GM19324 (cell line): Measurements from ENCODE around the gene AQP6.
"Not testable (repeated sequence)": the region's sequence is repeated elsewhere in the genome, so short reads cannot be mapped to it uniquely, and the experiment has no call there.

ENCODE experiments used
- ATAC-seq: cut with Tn5 transposase; IDR thresholded peaks from one replicate; pipeline ENCODE4 v1.9.1; 2021; ENCODE audit warnings: mild to moderate bottlenecking, moderate library complexity; ENCODE audit not compliant: unreplicated experiment, low FRiP score

Gene AQP6

DNA sequence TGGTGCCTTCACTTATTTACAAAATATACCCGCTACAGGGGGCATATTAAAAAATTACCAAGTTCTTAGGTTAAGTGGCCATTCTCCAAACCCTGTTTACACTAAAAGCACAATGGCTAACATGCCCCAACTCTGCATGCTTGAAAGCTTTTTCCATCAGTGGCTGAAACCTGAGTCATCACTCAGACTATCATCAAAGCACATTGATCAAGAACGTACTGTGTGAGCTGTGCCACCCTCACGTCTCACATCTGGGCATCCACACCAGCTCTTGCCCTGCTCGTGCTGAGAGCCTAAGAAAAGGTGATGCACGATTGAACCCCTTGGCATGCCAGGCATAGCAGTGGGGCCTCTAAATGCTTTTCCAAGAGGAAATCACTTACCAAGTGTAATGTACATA is 13.2 kb downstream of the AQP6 start:
- ATAC-seq, result no peak

DNA sequence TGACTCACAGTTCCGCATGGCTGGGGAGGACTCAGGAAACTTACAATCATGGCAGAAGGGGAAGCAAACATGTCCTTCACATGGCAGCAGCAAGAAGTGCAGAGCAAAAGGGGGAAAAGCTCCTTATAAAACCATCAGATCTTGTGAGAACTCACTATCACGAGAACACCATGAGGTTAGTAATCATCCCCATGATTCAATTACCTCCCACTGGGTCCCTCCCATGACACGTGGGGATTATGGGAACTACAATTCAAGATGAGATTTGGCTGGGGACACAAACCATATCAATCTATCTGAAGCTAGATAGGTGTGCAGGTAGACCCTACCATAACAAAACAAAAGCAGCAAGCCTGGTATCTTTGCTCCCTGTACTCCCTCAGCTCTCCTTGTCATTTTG is 13.7 kb downstream of the AQP6 start:
- not testable (repeated sequence) for ATAC-seq

DNA sequence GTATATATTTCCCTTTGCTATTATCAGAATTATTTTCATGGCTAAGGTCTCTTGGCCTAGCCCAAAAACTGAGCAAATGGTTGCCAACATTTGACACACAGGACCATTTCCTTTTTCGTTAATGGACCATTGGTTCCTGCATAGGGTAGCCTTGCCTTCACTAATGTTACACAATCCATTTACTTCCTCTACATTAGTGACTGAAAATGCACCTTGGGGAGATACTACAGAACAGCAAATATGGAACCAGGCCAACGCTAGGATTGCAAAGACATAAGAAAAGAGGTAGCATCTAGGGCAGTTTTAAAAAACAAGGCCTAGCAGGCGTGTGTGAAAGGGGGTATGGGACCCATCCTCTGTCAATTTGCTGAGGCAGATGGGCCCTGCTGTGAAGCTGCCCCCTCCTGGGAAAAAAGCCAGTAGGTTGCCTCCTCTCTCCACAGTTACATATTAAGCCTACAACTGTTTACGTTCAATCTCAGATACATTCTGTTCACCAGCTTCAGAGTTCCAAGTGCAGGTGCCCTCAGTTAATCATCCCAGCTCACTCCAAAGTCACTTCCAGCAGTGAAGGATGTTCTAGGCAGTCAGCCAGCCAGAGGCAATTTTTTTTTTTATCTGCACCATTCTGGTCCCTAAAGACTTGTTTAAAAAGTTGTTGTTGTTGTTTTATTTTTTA is 15.0 kb downstream of the AQP6 start:
- ATAC-seq, result no peak

DNA sequence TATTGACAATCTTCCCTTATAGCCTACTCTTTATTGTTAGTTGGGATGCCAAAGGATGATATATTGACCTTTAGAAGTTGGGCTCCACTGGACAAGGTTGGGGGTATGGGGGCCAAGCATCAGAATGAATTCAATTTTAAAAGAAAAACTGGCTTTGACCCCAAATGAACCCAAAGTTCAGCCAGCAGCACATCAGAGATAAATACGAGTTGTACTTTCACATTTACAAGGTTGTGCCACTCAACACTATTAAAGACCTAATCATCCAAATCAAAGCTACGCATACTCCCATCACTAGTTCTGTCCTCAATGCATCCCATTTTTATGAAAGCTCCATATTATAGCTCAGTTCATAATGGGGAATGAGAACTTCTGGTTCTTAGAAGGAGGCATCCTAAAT is 16.7 kb downstream of the AQP6 start:
- not testable (repeated sequence) for ATAC-seq

DNA sequence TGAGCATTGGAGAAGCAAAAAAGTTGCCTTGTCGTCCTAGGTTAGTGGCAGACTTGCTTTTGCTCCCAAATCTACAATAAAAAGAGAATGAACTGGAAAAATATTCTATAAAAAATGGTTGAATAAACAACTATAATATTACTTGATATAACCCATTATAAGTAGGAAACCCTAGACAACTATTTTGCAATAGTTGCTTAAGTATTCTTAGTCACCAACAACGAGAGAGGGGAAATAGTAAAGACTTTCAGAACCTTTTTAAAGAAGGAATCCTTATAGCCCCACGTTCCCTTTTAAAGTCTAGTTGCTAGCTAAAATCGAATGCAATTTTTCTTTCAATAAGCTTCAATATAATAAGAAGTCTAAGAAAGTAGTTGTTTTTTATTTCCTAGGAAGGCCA is 17.5 kb downstream of the AQP6 start:
- no peak for ATAC-seq

DNA sequence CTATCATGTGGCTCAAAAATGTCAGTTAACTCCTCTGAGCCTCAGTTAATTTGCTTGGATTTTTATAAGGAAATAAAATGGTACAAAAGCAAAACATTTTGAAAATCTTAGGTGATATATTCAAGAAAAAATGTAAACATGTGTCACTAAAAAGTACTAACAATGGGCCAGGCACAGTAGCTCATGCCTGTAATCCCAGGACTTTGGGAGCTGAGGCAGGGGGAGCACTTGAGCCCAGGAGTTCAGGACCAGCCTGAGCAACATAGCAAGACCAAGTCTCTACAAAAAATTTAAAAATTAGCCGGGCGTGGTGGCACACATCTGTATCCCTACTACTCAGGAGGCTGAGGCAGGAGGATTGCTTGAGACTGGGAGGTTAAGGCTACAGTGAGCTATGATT is 25.7 kb downstream of the AQP6 start:
- ATAC-seq, result no peak

DNA sequence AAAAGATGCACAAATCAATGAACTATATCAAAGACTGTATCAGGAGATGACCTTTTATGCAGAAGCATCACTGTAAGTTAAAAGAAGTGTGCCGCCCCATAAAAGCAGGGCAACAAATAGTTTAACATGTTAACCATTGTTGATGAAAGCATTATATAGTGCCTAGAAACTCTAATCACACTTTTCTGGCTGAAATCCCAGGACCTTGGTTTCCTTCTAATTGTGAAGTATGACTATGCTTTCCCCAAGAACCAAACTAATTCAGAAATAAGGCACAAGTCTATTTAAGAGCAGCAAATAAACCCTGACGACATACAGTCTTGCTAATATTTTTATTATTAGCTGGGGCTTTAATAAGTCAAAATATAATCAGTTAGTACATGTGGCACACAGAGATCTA is 30.8 kb downstream of the AQP6 start:
- ATAC-seq, result no peak

DNA sequence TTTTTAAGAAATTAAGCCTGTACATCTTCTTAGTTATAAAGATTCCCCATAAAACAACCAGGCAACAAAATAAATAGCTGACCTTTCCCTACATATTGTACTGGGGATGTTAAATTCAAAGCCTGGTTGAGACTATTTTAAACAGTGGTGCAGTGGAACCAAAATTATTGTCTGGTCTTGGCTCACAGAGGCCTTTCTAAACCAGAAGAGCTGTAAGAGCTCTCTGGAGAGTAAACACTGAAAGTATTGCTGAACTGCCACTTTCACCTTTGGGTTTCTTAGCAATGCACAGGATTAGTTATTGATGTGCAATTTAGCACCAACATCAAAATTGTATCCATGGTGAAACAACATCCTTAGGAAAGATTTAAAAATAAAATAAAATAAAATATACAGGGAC is 31.9 kb downstream of the AQP6 start:
- ATAC-seq, result no peak

DNA sequence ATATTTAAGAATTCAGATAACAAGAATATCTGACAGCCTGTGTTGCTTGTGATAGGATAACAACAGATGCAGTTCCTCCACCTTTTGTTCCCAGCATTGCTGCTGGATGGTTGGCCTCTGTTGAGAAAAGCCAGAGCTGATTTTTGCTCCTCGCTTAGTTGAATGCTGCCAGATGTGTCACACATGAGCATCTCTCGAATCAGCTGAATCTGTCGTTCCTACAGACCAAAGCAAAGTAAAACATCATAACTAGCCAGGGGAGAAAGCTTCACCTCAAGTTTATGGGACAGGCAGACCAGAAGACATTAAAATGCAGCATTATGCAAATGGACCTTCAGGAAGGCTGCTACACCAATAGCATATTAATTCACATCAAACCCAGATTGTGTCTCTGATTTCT is 32.4 kb downstream of the AQP6 start:
- no peak for ATAC-seq

DNA sequence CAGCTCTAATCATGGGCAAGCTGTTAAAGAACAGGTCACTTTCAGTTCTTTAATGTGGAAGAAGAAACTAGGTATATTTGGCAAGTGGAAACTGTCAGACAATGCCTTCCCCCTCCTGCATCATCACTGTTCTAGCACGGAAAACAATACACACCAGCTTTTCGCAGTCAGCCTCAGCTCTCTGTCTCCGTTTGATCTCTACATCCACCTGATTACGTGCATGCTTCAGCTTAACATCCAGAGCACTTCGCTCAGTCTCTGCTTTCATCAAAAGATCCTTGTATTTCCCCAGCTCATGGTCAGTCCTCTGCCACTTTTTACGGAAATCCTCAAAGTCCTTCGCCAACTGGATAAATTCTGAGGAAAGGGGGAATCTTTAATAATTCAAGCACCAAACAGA is 33.5 kb downstream of the AQP6 start:
- no peak for ATAC-seq

DNA sequence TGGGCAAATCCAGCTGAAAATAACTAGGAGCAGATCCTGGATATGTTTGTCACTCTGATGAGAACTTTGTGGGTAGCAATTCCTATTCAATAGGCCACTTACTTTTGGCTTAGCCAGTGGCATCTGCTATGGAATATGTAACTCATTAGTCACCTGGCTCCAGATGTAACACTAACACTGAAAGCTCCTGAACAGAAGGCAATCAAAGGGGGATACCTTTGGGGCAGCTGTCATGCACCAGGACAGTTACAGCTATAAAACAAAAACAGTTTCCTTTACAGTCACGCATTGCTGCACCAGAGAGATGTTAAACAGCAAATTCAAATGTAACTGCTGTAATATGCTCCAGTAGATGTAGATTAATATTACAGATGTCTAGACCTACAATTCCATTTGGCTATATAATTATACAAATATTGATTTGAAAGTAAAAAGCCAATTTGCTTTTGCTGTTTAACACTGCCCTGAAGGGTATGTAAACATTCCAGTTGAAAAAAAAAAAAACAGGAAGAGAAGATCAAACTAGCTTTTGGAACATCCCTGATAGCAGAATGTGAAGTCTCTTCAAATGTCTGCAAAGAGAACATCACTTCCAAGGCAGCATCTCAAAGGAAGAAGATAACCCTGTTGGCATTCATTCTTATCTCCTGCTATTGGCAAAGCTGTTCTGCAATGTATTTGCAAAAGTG is 34.2 kb downstream of the AQP6 start:
- ATAC-seq, result no peak

DNA sequence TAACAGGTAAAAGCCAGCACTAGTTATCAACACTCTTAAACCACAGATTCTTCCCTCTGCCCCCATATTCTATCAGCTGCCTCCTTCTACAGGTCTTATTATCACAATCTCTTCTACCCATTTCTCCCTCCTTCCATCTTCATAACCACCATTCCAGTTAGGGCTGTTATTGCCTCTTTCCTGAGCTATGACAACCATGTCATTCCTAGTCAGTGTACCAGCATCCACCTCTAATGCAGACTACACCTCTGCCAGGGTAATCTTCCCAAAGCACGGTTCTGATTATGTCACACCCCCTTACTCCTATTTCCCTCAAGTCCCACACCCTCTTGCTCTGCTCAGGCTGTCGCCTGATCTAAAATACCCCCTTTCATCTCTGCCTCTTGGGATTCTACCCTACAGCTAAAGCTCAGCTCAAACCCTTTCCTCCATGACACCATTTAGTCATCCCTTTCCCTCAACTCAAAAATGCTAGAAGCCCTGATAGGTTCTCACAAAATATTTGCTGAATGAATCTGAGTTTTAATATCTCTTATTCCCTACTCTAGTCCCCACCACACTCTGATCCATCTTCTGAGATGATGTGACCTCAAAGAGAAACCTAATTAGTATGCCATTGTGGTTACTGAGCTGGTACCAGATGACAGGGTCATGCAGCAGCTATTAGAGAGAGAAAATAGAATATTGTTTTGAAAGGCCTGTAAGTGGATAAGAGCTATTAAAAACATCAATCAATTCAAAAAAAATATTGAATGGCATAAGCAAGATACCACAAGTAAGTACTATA is 40.8 kb downstream of the AQP6 start:
- no peak for ATAC-seq

DNA sequence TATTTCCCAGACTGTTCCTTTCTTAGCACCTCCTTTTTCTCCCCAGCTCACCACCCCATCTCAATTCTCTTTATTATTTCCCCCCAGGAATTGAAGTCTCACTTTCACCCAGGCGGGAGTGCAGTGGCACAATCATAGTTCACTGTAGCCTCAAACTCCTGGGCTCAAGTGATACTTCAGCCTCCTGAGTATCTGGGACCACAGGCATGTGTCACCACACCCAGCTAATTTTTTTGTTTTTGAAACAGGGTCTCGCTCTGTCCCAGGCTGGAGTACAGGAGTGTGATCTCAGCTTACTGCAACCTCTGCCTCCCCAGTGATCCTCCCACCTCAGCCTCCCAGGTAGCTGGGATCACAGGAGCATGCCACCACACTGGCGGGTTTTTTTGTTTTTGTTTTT is 41.6 kb downstream of the AQP6 start:
- no peak for ATAC-seq

DNA sequence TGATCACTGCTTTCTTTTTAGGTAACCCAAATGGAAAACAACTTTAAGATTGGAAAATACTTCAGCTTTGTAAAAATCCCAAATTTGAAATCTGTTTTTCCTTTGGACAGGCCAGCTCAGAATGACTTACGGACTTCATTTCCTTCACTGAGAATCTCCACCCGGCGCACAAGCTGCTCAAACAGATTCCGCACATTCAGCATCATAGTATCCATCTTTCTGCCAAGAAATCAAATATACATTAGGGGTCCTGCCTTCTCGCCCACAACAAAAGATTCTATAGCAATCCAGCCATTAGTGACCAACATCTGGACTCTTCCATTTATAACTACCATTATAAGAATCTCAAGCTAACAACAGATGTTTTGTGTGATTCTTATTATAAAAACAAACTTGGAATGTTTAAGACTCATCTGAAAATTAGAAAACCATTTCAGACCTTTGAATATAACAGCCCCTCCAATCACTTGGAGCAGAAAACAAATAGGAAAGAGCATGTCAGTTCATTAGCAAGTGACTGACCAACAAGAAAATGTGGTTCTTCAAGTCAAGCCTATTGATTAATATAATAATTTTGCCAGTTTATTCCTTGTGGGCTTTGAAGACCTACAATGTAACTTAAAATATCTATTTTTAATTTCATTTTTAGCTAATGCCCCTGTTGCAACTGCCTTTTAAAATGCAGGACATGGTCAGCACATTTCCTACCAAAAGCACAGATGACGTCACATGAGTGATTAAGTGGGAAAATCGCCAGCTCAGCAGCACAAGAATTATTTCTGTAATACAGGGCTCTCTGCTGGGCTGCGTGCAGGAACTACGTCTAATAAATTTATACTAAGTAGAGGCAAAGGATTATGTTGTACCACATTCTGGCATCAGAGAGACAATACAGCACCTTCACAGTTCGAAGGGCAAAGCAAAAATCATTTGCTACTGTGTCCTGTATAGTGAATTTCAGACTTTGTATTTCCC is 44.0 kb downstream of the AQP6 start:
- ATAC-seq, result no peak

DNA sequence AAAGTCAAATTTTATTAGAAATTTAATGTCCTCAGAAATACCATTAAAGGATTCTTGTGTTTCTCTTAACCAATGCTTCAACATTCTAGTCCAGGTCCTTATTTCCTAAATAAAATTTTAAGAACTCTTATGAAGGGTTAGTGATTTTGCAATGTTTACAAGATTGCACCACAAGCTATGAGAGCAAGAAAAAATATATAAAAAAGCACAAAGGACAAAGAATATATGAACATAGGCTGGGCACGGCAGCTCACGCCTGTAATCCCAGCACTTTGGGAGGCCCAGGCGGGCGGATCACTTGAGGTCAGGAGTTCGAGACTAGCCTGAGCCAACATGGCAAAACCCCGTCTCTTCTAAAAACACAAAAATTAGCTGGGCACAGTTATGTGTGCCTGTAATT is 44.9 kb downstream of the AQP6 start:
- ATAC-seq, result no peak

DNA sequence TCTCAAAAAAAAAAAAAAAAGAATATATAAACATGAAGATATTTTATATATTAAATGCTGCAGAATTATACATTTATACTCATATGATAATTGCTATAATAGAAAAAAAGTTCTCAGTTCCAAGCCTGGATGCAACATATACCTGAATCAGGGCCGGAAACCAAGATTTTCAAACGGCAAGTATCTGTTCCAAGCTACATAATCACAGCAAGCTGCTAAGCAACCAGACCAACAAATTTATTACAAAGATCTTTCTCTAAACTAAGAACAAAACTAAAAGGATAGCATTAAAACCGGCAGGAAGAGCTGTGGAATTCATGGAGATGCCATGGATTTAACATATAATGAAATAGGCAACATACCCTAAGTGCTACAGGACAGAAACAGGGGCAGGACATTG is 45.4 kb downstream of the AQP6 start:
- ATAC-seq, result no peak

DNA sequence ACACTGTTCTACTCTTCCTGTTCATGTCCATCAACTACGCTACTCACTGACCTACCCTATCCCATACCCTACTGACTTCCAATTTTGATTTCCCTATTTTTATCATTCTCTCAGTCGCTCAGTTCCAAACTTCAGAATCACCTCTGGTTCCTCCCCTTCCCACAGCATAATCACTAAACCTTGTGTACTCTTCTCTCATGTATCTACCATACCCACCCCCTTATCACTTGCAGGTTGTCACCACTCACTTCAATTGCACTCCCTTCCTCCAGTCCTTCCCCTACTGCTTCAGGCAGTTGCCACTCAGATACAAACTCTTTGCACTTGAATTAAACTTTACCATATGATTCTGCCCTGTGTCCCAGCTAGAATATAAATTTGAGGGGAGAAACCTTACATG is 46.2 kb downstream of the AQP6 start:
- no peak for ATAC-seq

DNA sequence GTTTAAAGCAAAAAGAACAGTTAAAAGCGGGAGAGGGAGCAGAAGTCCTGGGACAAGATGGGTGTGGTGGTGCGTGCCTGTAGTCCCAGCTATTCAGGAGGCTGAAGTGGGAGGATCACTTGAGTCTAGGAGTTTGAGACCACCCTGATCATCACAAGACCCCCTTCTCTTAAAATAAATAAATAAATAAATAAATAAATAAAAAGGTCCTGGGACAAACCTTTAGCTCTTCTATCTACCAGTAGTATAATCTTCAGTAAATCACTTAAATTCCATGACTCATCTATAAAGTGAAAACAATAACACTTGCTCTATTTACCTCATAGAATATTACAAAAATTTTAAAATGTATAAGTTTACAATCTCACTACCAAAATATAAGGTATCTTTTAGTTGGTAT is 46.8 kb downstream of the AQP6 start:
- no peak for ATAC-seq

DNA sequence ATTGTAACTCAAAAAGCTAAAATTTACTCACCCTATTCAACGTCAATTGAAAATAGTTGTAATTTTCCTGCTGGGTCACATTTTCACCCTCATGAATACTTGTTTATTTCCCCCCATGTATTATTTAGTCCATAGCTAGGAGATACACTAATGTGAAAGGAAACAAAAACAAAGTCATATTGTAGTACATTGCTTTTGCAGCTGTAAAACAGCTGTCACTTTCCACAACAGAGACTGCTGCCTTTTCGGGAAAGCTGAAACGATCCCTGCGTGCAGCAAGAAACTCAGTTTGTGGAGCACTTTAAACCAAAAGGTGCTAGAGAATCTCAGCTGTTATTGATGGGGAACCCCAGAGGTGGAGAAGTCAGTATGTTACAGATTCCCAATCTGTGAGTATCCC is 48.3 kb downstream of the AQP6 start:
- ATAC-seq, result no peak

DNA sequence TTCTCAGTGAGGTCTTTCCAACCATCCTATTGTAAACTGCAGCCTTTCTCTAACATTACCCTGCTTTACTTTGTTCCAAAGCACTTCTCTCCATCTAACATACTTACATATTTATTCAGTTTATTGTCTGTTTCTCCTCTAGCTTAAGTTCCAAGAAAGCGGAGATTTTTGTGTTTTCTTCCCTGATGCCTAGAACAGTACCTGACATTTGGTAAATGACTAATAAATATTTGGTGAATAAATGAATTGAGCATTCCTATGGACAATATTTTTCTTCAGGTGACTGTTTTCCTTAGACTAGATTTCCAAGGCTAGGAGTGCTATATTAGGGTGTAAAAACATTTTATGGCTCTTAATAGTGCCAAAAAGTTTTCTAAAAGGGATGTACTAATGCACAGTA is 50.2 kb downstream of the AQP6 start:
- ATAC-seq, result no peak

DNA sequence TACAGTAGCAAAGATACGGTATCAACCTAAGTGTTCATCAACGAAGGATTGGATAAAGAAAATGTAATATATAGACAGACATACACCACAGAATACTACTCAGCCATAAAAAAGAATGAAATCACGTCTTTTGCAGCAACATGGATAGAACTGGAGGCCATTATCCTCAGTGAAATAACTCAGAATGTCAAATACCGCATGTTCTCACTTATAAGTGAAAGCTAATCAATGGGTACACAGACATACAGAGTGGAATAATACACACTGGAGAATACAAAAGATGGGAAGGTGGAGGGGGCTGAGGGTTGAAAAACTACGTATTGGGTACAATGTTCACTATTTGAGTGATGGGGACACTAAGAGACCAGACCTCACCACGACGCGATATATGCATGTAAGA is 51.5 kb downstream of the AQP6 start:
- ATAC-seq, result no peak
